Mesenteric fat pad (tissue), 1 donor: ENCODE measurements around the gene TRAPPC8. TPM values are rescaled to one million over a fixed set of nuclear protein-coding genes. Genes with fewer than 3 reads are reported as not detected.
"Not testable (repeated sequence)": the region's sequence is repeated elsewhere in the genome, so short reads cannot be mapped to it uniquely, and the experiment has no call there.

Source experiments
- DNase-seq: peaks from one replicate; pipeline ENCODE4 v3.0.0-alpha.2; 2020; ENCODE audit warnings: low spot score
- total RNA-seq: library from RNA; stranded (reverse); fragmentation: NEBNext Ultra II Directional; extraction: Animal tissue kit (Norgen Biotek cat#: 25700); gene quantifications from one replicate; pipeline ENCODE4 v1.2.1, GENCODE V29; 2021
- donor health status: DM: yes; HTN: yes; CAD: no.

The TRAPPC8 gene
- total RNA-seq, 1 donor from 2014 or later, result 38.7 TPM

DNA sequence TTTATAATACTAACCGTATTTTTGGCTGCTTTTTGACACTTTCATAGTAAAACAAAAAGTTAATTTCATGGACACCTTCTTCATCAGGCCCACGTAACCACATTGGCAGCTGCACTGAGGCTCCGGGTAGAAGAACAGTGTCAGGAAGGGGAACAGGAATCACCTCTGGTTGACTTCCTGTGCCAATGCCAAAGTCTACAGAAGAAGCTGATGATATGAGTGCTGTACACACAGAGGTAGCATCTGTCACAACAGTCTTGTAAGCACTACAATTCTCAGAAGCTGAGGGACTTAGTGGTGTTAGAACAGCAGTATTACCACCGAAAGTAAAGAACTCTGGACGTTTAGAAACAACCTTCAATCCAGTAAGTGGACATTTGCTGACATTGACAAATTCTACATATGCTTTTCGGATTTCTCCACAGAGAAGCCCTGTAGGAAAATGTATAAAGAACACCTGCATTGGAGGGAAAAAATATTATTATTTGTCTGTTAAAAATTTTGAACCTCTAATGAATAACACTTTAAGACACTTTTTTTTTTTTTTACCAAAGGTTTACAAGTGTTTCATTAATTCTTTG is 85.3 kb downstream of the TRAPPC8 start:
- no peak for DNase-seq

DNA sequence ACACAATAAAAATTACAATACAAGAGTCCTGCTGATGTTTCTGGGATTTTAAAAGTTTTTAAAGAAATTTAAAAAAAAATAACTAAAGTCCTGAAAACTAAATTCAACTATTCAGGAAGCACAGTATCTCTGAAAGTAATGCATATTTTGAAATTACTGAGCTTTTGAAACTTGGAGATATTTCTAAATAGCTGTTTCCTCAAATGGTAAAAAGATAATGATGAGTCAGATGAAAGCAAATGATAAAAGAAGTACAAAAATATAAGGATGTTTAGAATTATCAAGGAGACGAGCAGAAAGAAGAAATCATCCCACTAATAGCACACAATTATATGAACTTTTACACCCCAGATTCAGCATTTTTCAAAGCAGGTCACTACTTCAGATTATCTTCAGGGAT is 92.1 kb downstream of the TRAPPC8 start:
- no peak for DNase-seq

DNA sequence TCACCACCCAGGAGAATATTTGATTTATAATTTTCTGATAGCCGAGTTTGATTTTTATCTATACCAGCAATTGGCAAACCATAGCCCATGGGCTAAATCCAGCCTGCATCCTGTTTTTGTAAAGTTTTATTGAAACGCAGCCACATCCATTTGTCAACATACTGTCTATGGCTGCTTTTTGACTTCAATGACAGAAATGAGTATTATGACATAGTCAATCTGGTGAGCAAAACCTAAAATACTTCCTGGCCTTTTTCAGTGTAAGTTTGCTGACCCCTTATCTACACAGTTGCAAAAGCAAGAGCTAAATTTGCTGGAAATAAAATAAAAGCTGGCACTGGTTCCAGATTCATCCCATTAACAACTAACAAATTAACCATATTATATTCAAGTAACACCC is 102.4 kb downstream of the TRAPPC8 start:
- no peak for DNase-seq

DNA sequence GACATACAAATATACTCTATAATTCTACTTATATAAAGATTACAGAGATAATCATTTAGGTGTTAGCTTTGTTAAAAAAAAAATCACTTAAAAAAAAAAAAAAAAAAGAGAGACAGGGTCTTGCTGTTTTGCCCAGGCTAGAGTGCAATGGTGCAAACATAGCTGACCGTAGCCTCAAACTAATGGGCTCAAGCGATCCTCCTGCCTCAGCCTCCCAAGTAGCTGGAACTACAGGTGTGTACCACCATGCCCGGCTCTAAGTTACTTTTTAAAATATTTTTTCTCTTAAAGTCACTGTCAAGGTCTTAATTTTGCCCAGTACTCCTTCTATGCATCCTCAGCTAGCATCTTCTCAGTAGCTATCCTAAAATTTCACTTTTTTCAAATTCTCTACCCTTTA is 105.0 kb downstream of the TRAPPC8 start:
- DNase-seq, result no peak

DNA sequence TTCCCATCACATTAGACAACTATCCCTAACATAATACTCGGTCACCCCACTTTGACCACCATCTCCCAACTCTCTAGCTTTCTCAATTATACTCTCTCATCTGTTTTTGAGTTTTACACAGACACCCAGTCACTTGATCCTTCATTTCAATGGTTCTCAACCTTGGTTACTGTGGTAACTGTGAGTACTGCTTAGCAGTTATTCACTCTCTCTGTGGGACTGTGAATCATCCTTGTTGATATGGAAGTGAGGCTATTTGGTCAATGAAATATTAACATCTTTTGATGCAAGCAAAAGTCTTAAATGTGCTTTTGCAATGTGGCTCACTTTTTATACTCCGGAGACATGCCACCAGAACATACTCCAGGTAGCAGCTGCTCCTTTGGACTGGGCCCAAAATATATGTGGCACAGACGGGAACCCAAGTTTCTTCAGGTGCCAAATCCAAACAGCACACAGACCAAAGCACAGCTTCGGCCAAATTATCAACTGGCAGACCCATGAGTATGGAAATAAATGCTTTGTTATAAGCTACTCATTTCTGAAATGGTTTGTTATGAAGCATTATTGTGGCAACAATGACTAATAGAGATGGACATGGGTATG is 107.3 kb downstream of the TRAPPC8 start:
- no peak for DNase-seq

DNA sequence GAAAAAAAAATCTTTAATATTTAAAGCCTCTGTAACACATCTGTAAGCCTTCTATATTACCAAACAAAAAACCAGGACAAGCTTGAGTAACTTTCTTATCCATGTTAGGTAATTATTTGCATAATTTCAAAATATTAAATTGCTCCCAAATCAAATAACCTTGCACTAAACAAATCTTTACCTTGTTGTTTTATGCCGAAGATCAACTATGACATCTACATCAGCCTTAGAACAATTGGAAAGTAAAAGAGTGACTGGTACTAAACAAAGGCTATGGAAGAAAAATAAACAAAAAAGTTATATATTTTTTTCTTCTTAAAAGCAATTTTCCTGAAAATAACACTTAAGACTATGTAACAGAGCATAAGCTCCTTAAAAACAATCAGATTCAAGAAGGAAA is 111.0 kb downstream of the TRAPPC8 start:
- DNase-seq, result no peak

DNA sequence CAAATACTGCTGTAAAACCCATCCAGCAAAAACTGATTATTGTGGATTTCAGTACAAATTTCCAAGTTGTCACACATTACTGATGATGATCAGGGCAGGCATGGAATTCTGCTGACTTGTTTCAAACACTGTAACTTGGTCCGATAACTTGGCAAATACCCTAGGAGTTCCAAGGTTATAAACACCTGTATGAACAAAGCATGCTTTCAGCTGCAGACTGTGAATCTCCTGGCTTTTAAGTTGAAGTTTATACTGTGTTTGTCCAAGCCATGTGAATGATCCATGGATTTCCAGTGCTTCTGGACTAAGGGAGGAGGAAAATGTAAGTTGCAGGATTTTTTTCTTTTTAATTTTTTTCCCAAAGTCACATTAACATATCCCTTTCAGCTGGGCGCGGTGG is 112.2 kb downstream of the TRAPPC8 start:
- DNase-seq, result no peak

DNA sequence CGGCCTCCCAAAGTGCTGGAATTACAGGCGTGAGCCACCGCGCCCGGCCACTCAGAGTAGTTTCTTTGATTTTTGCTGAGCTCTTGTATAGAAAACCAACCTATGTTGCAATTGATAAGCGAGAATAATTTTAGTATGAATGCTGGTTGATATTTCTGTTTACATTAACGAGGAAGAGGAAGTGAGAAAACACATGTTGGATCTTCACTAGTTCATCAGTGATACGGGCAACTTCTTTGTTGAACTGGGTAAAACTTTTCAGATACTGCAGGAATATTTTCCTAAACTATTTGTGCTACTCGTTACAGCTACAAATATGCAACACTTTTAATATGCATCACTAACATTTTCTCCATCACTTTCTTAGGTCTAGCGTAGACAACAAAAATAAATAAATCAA is 114.3 kb downstream of the TRAPPC8 start:
- DNase-seq, result no peak

DNA sequence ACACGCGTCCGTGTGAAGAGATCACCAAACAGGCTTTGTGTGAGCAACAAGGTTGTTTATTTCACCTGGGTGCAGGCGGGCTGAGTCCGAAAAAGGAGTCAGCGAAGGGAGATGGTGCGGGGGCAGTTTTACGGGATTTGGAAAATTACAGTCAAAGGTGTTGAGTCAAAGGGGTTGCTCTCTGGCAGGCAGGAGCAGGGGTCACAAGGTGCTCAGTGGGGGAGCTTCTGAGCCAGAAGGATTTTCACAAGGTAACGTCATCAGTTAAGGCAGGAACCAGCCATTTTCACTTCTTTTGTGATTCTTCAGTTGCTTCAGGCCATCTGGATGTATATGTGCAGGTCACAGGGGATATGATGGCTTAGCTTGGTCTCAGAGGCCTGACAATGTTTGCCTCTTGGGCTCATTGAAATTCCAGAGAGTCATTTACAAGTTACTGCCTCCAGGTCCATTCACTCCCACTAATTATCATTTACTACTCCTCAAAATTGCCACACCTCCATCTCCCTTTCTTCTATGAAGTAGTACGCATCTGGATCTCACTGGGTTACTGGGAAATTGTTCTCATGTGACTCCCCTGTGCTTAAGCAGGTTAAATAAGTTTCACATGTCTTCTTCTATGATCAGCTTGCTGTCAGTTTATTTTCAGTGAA is 116.1 kb downstream of the TRAPPC8 start:
- not testable (repeated sequence) for DNase-seq

DNA sequence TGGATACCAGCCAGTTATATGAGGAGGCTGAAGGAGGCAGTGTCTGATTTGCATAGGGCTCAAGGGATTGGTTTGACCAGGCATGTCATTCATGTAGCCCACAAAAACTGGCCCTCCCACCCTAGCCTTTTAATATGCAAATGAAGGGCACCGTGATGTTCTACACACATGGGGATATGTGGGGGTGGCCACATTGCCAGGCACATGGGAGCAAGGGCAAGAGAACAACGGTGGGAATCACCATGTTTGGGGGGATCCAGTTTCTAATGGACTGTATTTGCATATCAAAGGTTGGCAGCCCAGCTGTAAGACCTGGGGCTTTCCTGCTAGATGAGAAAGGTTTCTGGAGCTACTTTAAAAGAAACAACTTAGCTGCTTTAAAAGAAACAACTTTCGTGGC is 117.2 kb downstream of the TRAPPC8 start:
- DNase-seq, result no peak

DNA sequence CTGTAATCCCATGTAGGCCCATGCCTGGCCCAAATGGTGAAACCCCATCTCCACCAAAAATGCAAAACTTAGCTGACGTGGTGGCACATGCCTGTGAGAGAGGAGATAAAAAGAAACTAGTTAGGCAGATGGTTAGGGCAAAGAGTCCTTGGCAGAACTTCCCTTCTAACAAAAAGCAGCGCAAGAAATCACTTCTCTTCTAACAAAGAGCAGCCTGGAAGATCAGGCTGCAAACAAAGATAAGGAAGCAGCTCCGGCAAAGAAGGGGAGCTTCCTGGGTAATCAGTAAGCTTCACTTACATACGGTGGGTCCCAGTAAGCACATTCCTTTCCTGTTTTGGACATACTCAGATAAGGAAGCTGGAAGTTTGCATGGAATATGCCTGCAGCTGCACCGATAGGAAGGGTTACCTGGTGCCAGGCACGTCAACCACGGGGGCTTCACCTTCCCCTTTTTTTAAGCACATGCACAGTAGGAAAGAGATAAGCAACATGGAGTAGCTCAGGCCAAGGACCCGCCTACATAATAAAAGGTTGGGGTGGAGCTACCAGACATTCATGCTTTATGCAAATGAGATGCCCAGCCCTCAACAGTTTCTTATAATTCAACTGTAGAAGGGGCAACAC is 121.3 kb downstream of the TRAPPC8 start:
- DNase-seq, result no peak

DNA sequence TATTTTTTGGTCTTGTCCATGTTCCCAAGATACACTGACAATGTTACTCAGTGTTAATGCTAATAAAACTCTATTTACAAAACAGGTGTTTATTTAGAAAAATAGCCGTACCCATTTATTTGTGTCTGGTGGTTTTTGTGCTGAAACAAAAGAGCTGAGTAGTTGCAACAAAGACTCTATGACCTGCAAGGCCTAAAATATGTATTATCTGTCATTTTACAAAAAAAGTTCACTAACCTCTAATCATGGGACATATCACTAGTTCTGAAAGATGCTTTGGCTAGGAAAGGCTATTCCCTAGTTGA is 123.1 kb downstream of the TRAPPC8 start:
- DNase-seq, result no peak

DNA sequence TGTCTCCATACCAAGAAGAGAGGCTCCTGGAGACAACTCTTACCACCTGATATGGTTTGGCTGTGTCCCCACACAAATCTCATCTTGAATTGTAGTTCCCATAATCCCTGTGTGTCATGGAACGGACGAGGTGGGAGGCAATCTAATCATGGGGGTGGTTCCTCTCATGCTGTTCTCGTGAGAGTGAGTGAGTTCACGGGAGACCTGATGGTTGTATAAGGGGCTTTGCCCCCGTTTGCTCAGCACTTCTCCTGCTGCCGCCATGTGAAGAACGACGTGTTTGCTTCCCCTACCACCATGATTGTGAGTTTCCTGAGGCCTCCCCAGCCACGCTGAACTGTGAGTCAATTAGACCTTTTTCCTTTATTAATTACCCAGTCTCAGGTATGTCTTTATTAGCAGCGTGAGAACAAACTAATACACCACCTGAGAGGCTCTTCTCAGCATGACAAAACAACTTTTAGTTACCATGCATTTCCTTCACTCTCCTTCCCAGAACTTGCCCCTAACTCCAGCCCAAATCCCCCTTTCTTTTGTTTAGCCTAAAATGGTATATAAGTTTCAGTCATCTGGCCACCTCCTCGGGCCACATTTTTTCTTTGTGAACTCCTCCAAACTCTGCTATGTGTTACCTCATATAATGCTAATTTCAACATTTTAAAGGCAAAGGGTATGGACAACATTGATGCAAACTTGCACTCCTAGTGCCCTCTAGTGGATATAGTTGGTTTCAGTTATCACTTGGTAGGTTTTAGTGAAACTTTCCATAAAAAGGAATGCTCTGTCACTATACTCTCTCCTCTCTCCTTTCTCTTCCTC is 123.6 kb downstream of the TRAPPC8 start:
- no peak for DNase-seq

DNA sequence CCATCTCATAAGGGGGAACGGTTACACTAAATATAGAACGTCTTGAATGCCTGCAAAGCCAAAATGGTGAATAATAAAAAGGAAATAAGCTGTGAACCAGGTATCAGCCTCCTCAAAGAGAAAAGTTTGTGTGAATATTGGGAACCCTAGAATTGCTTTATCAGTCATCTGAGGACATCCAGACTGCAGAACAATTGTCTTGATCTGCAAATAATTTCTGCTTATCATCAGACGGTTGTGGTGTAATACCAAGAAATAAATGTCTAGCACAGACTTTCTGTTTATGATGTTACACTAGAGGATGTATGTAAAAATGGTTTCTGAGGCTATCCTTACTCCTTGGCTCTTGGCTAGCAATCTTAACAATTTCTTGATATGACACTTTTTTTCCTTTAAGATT is 128.8 kb downstream of the TRAPPC8 start:
- DNase-seq, result no peak

DNA sequence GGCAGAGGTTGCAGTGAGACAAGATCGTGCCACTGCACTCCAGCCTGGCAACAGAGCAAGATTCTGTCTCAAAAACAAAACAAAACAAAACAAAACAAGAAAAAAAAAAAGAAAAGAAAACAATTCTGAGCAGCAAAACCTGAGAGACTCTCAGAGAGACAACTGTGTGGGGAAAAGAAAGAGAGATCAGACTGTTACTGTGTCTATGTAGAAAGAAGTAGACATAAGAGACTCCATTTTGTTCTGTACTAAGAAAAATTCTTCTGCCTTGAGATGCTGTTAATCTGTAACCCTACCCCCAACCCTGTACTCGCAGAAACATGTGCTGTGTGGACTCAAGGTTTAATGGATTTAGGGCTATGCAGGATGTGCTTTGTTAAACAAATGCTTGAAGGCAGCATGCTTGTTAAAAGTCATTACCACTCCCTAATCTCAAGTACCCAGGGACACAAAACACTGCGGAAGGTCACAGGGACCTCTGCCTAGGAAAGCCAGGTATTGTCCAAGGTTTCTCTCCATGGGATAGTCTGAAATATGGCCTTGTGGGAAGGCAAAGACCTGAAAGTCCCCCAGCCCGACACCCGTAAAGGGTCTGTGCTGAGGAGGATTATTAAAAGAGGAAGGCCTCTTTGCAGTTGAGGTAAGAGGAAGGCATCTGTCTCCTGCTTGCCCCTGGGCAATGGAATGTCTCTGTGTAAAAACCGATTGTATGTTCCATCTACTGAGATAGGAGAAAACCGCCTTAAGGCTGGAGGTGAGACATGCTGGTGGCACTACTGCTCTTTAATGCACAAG is 132.4 kb downstream of the TRAPPC8 start:
- not testable (repeated sequence) for DNase-seq

DNA sequence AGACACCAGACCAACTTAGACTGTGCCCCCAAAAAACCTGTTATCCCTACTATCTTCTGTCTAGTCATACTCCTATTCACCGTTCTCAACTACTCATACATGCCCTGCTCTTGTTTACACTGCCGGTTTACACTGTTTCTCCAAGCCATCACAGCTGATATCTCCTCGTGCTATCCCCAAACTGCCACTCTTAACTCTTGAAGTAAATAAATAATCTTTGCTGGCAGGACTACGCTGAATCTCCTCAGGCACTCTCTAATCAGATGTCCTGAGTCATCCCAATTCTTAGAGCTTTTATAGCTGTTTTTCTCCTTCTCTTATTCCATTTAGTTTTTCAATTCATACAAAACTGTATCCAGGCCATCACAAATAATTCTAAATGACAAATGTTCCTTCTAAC is 133.9 kb downstream of the TRAPPC8 start:
- not testable (repeated sequence) for DNase-seq

DNA sequence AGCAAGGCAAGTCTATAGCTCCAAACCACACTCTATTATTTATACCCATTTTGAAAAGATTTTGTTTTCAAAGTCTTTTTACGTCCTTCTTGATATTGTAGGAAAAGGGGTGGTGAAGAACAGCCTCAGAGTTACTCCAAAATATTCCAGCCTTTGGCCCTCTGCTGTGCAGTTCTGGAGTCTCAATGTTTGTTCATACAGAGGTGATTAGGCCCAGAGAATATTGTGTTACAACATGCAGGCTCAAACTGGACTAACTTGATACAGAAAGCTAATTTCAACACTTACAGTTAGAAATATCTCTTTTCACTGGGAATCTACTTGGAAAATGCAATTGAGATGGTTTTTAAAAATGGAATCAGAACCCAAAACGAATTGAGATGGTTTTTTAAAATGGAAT is 141.8 kb downstream of the TRAPPC8 start:
- no peak for DNase-seq

DNA sequence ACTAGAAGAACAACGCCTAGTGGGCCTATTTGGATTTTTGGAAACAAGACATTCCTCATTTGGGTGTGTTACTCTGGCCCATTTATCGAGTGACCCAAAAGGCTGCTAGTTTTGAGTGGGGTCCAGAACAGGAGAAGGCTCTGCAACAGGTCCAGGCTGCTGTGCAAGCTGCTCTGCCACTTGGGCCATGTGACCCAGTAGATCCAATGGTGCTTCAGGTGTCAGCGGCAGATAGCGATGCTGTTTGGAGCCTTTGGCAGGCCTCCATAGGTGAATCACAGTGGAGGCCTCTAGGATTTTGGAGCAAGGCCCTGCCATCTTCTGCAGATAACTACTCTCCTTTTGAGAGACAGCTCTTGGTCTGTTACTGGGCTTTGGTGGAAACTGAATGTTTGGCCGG is 143.7 kb downstream of the TRAPPC8 start:
- not testable (repeated sequence) for DNase-seq

DNA sequence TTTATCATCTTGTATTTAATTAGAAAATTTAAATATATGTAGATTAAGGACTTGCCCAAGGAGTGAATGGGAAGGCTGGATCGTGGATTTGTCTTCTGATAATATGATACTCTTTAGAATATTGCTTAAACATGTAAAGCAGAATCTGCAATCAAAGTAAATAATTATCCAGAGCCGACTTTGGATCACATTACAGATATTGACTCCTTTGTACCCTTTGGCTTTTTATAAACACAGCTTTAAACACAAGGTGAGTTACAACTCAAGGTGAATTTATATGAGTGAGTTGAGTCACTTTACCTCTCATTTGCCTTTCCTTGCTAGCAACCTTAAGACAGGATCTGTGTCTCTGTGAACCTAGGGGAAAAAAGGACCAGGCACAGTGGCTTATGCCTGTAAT is 144.5 kb downstream of the TRAPPC8 start:
- DNase-seq, result no peak

DNA sequence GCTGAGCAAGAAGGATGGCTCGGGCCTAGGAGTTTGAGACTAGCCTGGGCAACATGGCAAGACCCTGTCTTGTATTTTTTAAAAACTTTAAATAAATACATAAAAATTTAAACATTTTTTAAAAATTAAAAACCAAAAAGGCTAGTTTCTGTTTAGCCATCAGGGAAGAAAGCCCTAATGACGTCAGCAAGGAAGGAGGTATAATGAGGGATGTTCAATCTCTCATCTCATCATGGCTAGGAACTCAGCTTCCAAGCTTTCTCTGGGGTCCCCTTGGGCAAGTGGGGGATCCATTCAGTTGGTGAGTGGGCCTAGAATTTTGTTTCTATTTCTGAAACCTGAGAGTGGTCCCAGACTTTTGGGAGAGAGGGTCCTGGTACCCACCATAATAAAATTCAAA is 147.2 kb downstream of the TRAPPC8 start:
- DNase-seq, result no peak

DNA sequence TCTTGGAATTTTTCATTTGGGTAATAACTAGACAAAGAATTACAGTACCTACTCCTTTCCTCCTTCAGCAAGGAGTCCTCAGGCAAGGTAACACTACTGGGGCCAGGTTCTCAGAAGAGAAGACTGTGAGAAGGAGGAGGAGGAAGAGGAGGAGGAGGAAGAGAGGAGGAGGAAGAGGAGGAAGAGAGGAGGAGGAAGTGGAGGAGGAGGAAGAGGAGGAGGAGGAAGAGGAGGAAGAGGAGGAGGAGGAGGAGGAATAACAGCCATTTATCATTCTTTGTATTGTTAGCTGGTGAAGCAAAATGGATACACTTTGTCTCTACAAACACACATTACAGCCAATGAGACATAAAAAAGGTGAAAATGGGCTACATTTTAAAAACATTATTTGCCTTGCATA is 149.4 kb downstream of the TRAPPC8 start:
- DNase-seq, result no peak
